Natural killer cell (primary cell): ENCODE results near the gene SEC24B. TPM values are rescaled to one million over a fixed set of nuclear protein-coding genes. Genes with fewer than 3 reads are reported as not detected.
"Not testable (repeated sequence)": the region's sequence is repeated elsewhere in the genome, so short reads cannot be mapped to it uniquely, and the experiment has no call there.

ENCODE experiments used
- ATAC-seq, 3 donors: fragments of 150-1000 bp in 2 of 3; fragments of 200-7000 bp in 1 of 3; cut with Tn5 transposase; 1 replicate in 1 of 3; 2 replicates in 2 of 3; pipeline ENCODE4 v1.10.0; 2021; ENCODE audit warnings: mild to moderate bottlenecking in 2 of 3, moderate library complexity in 2 of 3
- DNase-seq, 2 donors: peaks; one replicate each; pipeline versions ENCODE4 v3.0.0 to v3.0.0-alpha.2; 2013 to 2021; ENCODE audit warnings: mixed read lengths in 1 of 2
- H3K27ac ChIP-seq: one replicate; pipeline ENCODE4 v1.5.1; 2013; ENCODE audit warnings: mild to moderate bottlenecking, low read length
- H3K27me3 ChIP-seq: one replicate; pipeline ENCODE4 v1.6.1; 2013; ENCODE audit warnings: low read length; ENCODE audit not compliant: control insufficient read depth, insufficient read depth
- H3K36me3 ChIP-seq: one replicate; pipeline ENCODE4 v1.6.1; 2013; ENCODE audit warnings: low read length; ENCODE audit not compliant: control insufficient read depth, insufficient read depth
- H3K4me1 ChIP-seq: one replicate; pipeline ENCODE4 v1.6.1; 2013; ENCODE audit warnings: low read length; ENCODE audit not compliant: control insufficient read depth, insufficient read depth
- H3K4me3 ChIP-seq: one replicate; pipeline ENCODE4 v1.5.1; 2013; ENCODE audit warnings: low read length
- H3K9me3 ChIP-seq: one replicate; pipeline ENCODE4 v1.6.1; 2013; ENCODE audit warnings: low read length; ENCODE audit not compliant: control insufficient read depth, insufficient read depth
- H3K27ac Mint-ChIP-seq, 2 donors: one replicate each; pipeline ENCODE4 v1.8.0; 2022; ENCODE audit warnings: mild to moderate bottlenecking in 2 of 2, mixed read lengths in 2 of 2, moderate library complexity in 1 of 2
- H3K27me3 Mint-ChIP-seq, 2 donors: one replicate each; pipeline ENCODE4 v1.8.0; 2022; ENCODE audit warnings: low read depth in 2 of 2, mixed read lengths in 2 of 2
- H3K36me3 Mint-ChIP-seq: one replicate; pipeline ENCODE4 v1.8.0; 2022; ENCODE audit warnings: mixed read lengths
- H3K4me1 Mint-ChIP-seq, 2 donors: one replicate each; pipeline ENCODE4 v1.8.0; 2022; ENCODE audit warnings: mixed read lengths in 2 of 2
- H3K4me3 Mint-ChIP-seq: one replicate; pipeline ENCODE4 v1.8.0; 2022; ENCODE audit warnings: mild to moderate bottlenecking, moderate library complexity, mixed read lengths
- H3K9me3 Mint-ChIP-seq, 2 donors: one replicate each; pipeline ENCODE4 v1.8.0; 2022; ENCODE audit warnings: mixed read lengths in 2 of 2
- WGBS: methylation state at CpG from one replicate; pipeline ENCODE4 v1.1.7; 2013; ENCODE audit warnings: missing lambda C conversion rate; ENCODE audit not compliant: insufficient coverage; 5-methylcytosine and 5-hydroxymethylcytosine counted together
- intact Hi-C: fragments of 100-400 bp; cut with micrococcal nuclease; formaldehyde crosslinking; loops from one replicate; pipeline ENCODE4 v1.14.2; 2022
- total RNA-seq, 4 donors: library from RNA; stranded (reverse); fragments of 120-200 nt in 1 of 4; gene quantifications; one replicate each; pipeline versions ENCODE4 v1.2.3 to v1.2.4, GENCODE V29; 2013 to 2022
- TF ChIP-seq, protein P1 (sequence below): fragments of 200-600 bp; IDR thresholded peaks from one replicate; pipeline ENCODE4 v1.8.0; 2022; ENCODE audit warnings: antibody characterized with exemption

SEC24B gene
- total RNA-seq, 3 donors from 2014 or later (not counting 1 experiment from before 2014, with no cell fraction given): 38.6 to 43.9 (median 40.7) TPM

DNA sequence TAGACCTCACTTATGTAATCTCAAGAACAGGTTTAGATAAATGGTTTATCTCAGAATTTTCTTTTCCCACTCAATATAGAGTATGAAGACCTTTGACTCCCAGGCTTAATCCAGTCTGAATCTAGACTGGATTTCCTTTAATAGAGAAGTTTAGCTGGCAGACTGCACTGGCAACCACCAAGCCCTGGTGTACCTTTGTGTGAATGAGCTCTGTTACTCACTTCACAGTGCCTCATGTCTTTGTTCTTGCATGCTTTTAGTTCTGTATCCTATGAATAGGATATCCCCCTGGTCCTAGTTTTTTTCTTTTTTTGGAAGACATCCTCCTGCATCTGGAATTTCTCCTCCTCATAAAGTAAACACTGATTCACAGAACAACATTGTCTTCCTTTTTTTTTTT, 73.3 kb downstream of the SEC24B start:
- TF ChIP-seq, protein P1, sequence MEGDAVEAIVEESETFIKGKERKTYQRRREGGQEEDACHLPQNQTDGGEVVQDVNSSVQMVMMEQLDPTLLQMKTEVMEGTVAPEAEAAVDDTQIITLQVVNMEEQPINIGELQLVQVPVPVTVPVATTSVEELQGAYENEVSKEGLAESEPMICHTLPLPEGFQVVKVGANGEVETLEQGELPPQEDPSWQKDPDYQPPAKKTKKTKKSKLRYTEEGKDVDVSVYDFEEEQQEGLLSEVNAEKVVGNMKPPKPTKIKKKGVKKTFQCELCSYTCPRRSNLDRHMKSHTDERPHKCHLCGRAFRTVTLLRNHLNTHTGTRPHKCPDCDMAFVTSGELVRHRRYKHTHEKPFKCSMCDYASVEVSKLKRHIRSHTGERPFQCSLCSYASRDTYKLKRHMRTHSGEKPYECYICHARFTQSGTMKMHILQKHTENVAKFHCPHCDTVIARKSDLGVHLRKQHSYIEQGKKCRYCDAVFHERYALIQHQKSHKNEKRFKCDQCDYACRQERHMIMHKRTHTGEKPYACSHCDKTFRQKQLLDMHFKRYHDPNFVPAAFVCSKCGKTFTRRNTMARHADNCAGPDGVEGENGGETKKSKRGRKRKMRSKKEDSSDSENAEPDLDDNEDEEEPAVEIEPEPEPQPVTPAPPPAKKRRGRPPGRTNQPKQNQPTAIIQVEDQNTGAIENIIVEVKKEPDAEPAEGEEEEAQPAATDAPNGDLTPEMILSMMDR: no peak
- H3K9me3 Mint-ChIP-seq: no peaks in the 10 kb centered on the region
- Histone ChIP-seq H3K36me3 (peaks cover 52% of the 10 kb centered on the region), H3K4me3 (no peak overlapping the region), H3K4me1 (no peaks in the 10 kb centered on the region), H3K27me3 (no peaks in the 10 kb centered on the region), H3K9me3 (no peaks in the 10 kb centered on the region), H3K27ac (no peak overlapping the region)
- H3K27me3 Mint-ChIP-seq: no peaks in the 10 kb centered on the region
- DNase-seq (no peak), ATAC-seq (no peak)
- intact Hi-C loops: no loop called here
- peaks cover 11% of the 10 kb centered on the region in 2 donors for H3K4me1 Mint-ChIP-seq
- no peak overlapping the region for H3K27ac Mint-ChIP-seq
- H3K4me3 Mint-ChIP-seq: no peak overlapping the region
- H3K36me3 Mint-ChIP-seq: peaks cover 10% of the 10 kb centered on the region

DNA sequence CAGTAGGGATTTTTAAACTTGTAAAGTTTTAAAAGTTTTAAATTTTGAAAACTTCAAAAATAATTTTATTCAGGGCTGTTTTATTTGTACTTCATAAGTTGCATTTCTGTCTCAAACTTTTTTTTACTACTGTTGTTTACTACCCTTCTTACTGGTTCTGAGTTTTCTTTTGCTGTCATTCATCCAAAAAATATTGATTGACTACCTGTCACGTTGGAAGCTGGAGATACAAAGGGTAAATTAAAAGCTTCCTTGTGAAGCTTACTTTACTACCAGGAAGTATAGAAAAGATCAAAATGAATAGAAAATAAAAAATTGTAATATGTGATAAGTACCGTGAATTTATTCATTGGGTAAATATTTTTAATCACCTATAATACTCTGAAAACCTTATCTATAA, 77.1 kb downstream of the SEC24B start:
- DNase-seq (no peak), ATAC-seq (no peak)
- H3K27me3 Mint-ChIP-seq: no peaks in the 10 kb centered on the region
- H3K4me3 Mint-ChIP-seq: no peak overlapping the region
- no peaks in the 10 kb centered on the region for H3K9me3 ChIP-seq
- H3K4me3 ChIP-seq: no peak overlapping the region
- no peak overlapping the region for H3K27ac Mint-ChIP-seq
- H3K36me3 ChIP-seq: peaks cover 50% of the 10 kb centered on the region
- no peaks in the 10 kb centered on the region for H3K4me1 ChIP-seq
- whole genome bisulfite sequencing: no CpG with 5 or more reads among the region's 2 CpGs
- H3K4me1 Mint-ChIP-seq: no peaks in the 10 kb centered on the region
- intact Hi-C loops: no loop called here
- no peaks in the 10 kb centered on the region for H3K9me3 Mint-ChIP-seq
- H3K27ac ChIP-seq: no peak overlapping the region
- TF ChIP-seq, protein P1: no peak
- H3K36me3 Mint-ChIP-seq: peaks cover 12% of the 10 kb centered on the region
- no peaks in the 10 kb centered on the region for H3K27me3 ChIP-seq

DNA sequence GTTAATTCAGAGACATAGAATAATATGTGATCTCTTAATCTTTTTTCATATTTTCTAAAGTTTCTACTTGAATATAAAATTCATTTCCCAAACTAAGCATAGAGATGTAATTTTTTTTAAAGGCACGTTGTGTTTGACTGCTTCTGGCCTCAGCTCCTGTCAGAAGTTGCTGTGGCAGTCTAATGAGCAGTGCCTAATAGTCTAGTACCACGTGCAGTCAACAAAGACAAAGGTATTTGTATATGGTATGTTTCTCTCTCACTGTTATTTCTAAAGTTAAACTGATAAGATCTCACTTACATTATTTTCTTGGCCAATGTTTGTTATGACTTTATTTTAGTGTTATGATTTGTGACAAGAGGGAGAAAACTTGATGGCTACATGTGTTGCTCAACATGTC, 77.8 kb downstream of the SEC24B start:
- TF ChIP-seq, protein P1: no peak
- no peak overlapping the region for H3K4me3 ChIP-seq
- no peaks in the 10 kb centered on the region for H3K27me3 ChIP-seq
- intact Hi-C loops: no loop called here
- no peaks in the 10 kb centered on the region for H3K4me1 Mint-ChIP-seq
- H3K9me3 ChIP-seq: no peaks in the 10 kb centered on the region
- H3K36me3 Mint-ChIP-seq: peaks cover 12% of the 10 kb centered on the region
- H3K9me3 Mint-ChIP-seq: no peaks in the 10 kb centered on the region
- WGBS: 100% methylated on average over 2 of the region's 2 CpGs
- DNase-seq: no peak
- no peak overlapping the region for H3K4me3 Mint-ChIP-seq
- H3K27ac Mint-ChIP-seq: peak overlapping the region in 1 of 2 donors; percentile 29
- no peaks in the 10 kb centered on the region for H3K4me1 ChIP-seq
- peaks cover 54% of the 10 kb centered on the region for H3K36me3 ChIP-seq
- no peak overlapping the region for H3K27ac ChIP-seq
- no peaks in the 10 kb centered on the region for H3K27me3 Mint-ChIP-seq
- no peak for ATAC-seq

DNA sequence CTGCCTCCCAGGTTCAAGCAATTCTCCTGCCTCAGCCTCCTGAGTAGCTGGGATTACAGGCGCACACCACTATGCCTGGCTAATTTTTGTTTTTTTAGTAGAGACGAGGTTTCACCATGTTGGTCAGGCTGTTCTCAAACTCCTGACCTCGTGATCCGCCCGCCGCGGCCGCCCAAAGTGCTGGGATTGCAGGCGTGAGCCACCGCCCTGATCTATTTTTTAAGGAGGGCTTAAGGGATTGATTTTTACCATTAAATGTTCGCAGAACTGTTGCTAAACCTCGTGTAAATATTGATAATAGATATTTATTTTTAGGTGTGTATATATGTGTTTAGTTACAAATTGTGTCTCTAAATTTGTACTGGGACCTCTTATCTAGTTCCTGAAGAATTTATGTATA, 79.8 kb downstream of the SEC24B start:
- H3K4me3 Mint-ChIP-seq, H3K27ac ChIP-seq, H3K9me3 Mint-ChIP-seq, H3K27me3 Mint-ChIP-seq, intact Hi-C loops, H3K27ac Mint-ChIP-seq, H3K4me1 Mint-ChIP-seq, H3K4me1 ChIP-seq, H3K9me3 ChIP-seq, H3K27me3 ChIP-seq, DNase-seq, H3K4me3 ChIP-seq, ATAC-seq: not testable (repeated sequence)
- H3K36me3 ChIP-seq: peaks cover 60% of the 10 kb centered on the region
- WGBS: 97% methylated on average over 10 of the region's 12 CpGs
- peaks cover 16% of the 10 kb centered on the region for H3K36me3 Mint-ChIP-seq
